Tibial nerve (tissue), 4 donors: ENCODE measurements around the gene RBM20. TPM values are rescaled to one million over a fixed set of nuclear protein-coding genes. Genes with fewer than 3 reads are reported as not detected.
"Not testable (repeated sequence)": the region's sequence is repeated elsewhere in the genome, so short reads cannot be mapped to it uniquely, and the experiment has no call there.

ENCODE experiments used
- DNase-seq, 2 donors: peaks; one replicate each; pipeline ENCODE4 v3.0.0-alpha.2; 2019; ENCODE audit warnings: low spot score in 2 of 2
- H3K27ac ChIP-seq, 4 donors: fragments of 200-600 bp; sonication (generic) in 3 of 4; one replicate each; pipeline ENCODE4 v1.5.1; 2017 to 2019; ENCODE audit warnings: mild to moderate bottlenecking in 1 of 4
- H3K27me3 ChIP-seq, 2 donors: fragments of 200-600 bp; sonication (generic) in 1 of 2; one replicate each; pipeline versions ENCODE4 v1.5.1 to v1.6.0; 2017 to 2019
- H3K36me3 ChIP-seq, 3 donors: fragments of 200-600 bp; sonication (generic); one replicate each; pipeline ENCODE4 v1.5.1; 2018 to 2019
- H3K4me1 ChIP-seq, 4 donors: fragments of 200-600 bp; sonication (generic) in 3 of 4; one replicate each; pipeline ENCODE4 v1.5.1; 2017 to 2019
- H3K4me3 ChIP-seq, 4 donors: fragments of 200-600 bp; sonication (generic) in 3 of 4; one replicate each; pipeline ENCODE4 v1.5.1; 2017 to 2019; ENCODE audit warnings: mild to moderate bottlenecking in 1 of 4, moderate library complexity in 1 of 4
- H3K9me3 ChIP-seq, 4 donors: fragments of 200-600 bp; sonication (generic) in 3 of 4; one replicate each; pipeline ENCODE4 v1.5.1; 2017 to 2019
- EP300 ChIP-seq, 2 donors: sonication (generic); formaldehyde crosslinking; IDR thresholded peaks; one replicate each; pipeline ENCODE4 v1.6.1; 2017; ENCODE audit warnings: antibody characterized with exemption in 2 of 2, mild to moderate bottlenecking in 1 of 2
- POLR2A ChIP-seq, 2 donors: fragments of 450-650 bp; IDR thresholded peaks; one replicate each; pipeline ENCODE4 v1.6.1; 2017; ENCODE audit warnings: antibody characterized with exemption in 2 of 2, mild to moderate bottlenecking in 2 of 2, moderate library complexity in 2 of 2
- WGBS, 2 donors: methylation state at CpG; one replicate each; pipeline ENCODE4 v1.1.5; 2018; 5-methylcytosine and 5-hydroxymethylcytosine counted together
- total RNA-seq, 4 donors: library from RNA; depleted of rRNA; stranded (reverse); fragments of >200 nt; gene quantifications; one replicate each; pipeline ENCODE4 v1.1.0, GENCODE V29; 2016
- TF ChIP-seq, protein P1 (sequence below), 5 experiments: fragments of 200-600 bp in 3 of 5; fragments of 450-650 bp in 2 of 5; sonication (generic) in 3 of 5; IDR thresholded peaks; one replicate each; pipeline ENCODE4 v1.5.1; 2016 to 2019; ENCODE audit warnings: antibody characterized with exemption in 5 of 5, mild to moderate bottlenecking in 3 of 5, moderate library complexity in 2 of 5

The RBM20 gene
- total RNA-seq, 4 donors from 2014 or later, result 1.3 to 8.7 (median 2.7) TPM

DNA sequence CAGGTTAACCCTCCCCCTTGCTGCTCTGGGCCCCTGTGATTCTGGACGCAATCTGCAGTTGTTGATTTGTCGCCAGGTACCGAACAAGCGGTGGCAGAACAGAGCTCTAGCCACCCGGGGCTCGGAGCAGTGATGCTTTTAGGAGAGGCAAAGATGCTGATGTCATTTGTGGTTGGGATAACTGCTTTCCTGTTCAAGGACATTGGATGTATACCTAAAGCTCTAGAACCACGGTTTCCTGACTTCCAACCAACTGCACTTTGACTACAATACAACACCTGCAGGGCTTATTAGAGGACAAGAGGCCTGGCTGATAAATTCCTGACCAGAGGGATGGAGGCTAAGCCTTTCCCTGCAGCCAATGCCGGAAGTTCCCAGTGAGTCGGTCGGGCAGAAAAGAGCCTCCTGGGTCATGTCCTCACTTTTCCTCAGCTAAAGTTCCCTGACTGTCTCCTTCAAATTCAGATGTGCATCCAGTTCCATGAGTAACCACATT lies 6.5 kb upstream of the RBM20 start:
- peaks cover 0 to 7% (median 0%) of the 10 kb centered on the region in 4 donors for H3K4me1 ChIP-seq
- no peak for TF ChIP-seq EP300 (IDR thresholded peaks at IDR 0.05)
- TF ChIP-seq, protein P1, sequence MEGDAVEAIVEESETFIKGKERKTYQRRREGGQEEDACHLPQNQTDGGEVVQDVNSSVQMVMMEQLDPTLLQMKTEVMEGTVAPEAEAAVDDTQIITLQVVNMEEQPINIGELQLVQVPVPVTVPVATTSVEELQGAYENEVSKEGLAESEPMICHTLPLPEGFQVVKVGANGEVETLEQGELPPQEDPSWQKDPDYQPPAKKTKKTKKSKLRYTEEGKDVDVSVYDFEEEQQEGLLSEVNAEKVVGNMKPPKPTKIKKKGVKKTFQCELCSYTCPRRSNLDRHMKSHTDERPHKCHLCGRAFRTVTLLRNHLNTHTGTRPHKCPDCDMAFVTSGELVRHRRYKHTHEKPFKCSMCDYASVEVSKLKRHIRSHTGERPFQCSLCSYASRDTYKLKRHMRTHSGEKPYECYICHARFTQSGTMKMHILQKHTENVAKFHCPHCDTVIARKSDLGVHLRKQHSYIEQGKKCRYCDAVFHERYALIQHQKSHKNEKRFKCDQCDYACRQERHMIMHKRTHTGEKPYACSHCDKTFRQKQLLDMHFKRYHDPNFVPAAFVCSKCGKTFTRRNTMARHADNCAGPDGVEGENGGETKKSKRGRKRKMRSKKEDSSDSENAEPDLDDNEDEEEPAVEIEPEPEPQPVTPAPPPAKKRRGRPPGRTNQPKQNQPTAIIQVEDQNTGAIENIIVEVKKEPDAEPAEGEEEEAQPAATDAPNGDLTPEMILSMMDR (IDR thresholded peaks at IDR 0.05), result no peak
- TF ChIP-seq POLR2A (IDR thresholded peaks at IDR 0.05), result no peak
- 37 to 43% methylated on average over 10 of the region's 10 CpGs for WGBS, 2 donors
- H3K27me3 ChIP-seq, result peaks cover 0 to 10% of the 10 kb centered on the region in 2 donors
- H3K9me3 ChIP-seq, result no peaks in the 10 kb centered on the region
- no peak for DNase-seq
- H3K27ac ChIP-seq, result no peak overlapping the region
- H3K36me3 ChIP-seq, result no peaks in the 10 kb centered on the region
- no peak overlapping the region for H3K4me3 ChIP-seq

DNA sequence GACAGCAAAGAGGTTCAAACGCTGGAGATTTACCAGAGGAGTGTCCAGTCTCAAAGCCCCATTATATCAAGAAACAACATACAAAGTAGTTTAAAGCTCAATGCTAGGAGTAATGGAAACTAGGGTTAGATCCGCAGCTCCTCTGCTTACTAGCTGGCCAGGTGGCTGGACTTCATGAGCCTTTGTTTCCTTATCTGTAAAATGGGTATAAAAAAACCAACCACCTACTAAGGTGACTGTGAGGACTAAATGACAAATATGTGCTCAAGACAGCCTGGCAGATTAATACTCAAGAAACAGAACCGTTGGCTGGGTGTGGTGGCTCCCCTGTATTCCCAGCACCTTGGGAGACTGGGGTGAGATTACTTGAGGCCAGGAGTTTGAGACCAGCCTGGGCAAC lies 5.8 kb upstream of the RBM20 start:
- 83 to 88% methylated on average over 3 of the region's 3 CpGs for WGBS, 2 donors
- Histone ChIP-seq H3K4me3 (no peak overlapping the region), H3K4me1 (peaks cover 0 to 12% (median 5%) of the 10 kb centered on the region in 4 donors), H3K27ac (no peak overlapping the region), H3K27me3 (peaks cover 0 to 17% of the 10 kb centered on the region in 2 donors), H3K9me3 (no peaks in the 10 kb centered on the region), H3K36me3 (no peaks in the 10 kb centered on the region)
- TF ChIP-seq POLR2A (IDR thresholded peaks at IDR 0.05) (no peak), EP300 (IDR thresholded peaks at IDR 0.05) (no peak)
- TF ChIP-seq, protein P1 (IDR thresholded peaks at IDR 0.05), result no peak
- no peak for DNase-seq

DNA sequence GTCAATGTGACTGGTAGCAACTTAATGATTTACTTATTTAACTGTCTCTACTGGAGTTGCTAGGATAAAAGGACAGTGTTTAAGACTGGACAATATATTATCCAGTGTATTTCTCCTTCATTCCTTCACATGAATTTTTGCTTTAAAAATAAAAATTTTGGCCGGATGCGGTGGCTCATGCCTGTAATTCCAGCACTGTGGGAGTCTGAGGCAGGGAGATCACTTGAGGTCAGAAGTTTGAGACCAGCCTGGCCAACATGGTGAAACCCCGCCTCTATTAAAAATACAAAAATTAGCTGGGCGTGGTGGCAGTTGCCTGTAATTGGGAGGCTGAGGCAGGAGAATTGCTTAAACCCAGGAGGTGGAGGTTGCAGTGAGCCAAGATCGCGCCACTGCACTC lies 5.1 kb upstream of the RBM20 start:
- DNase-seq, H3K9me3 ChIP-seq, H3K4me3 ChIP-seq, H3K27ac ChIP-seq, H3K36me3 ChIP-seq: not testable (repeated sequence)
- peaks cover 0 to 19% (median 12%) of the 10 kb centered on the region in 4 donors for H3K4me1 ChIP-seq
- peaks cover 0 to 24% of the 10 kb centered on the region in 2 donors for H3K27me3 ChIP-seq
- WGBS, 2 donors, result 89 to 91% methylated on average over 6 of the region's 6 CpGs

DNA sequence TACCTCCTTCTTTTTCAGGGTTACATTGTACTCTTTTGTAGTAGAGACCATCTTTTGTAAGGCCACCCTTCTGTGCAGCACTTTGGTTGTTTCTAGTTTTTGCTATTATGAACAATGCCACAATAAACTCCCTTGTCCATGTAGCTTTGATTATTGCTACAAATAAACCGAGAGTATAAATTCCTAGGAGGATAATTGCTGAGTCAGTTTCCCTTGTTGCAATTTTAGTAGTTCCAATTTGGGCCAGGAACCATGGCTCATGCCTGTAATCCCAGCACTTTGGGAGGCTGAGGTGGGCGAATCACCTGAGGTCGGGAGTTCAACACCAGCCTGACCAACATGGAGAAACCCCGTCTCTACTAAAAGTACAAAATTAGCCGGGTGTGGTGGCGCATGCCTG lies 4.3 kb upstream of the RBM20 start:
- H3K36me3 ChIP-seq, DNase-seq, H3K27ac ChIP-seq, H3K4me3 ChIP-seq, H3K9me3 ChIP-seq: not testable (repeated sequence)
- Histone ChIP-seq H3K27me3 (peaks cover 0 to 32% of the 10 kb centered on the region in 2 donors), H3K4me1 (peaks cover 0 to 27% (median 18%) of the 10 kb centered on the region in 4 donors)
- WGBS, 2 donors, result 92 to 93% methylated on average over 6 of the region's 6 CpGs

DNA sequence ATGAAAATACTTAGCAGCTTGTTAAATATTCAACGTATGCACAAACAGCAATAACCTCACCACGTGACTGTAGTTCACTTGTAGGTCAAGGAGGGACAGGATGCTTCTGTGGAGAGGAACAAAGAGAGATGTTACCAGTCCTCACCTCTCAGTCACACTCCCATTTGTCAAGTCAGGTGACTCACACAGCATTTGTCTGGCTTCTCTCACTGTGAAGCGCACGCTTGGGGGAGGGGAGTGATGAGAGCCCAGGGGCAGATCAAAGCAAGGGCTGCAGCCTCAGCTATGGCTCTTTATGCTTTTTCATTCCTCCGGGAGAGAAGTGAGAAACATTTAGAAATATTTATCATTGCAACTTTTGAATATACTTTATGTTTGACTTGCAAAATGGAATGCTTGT lies 2.9 kb upstream of the RBM20 start:
- no peak overlapping the region for H3K27ac ChIP-seq

DNA sequence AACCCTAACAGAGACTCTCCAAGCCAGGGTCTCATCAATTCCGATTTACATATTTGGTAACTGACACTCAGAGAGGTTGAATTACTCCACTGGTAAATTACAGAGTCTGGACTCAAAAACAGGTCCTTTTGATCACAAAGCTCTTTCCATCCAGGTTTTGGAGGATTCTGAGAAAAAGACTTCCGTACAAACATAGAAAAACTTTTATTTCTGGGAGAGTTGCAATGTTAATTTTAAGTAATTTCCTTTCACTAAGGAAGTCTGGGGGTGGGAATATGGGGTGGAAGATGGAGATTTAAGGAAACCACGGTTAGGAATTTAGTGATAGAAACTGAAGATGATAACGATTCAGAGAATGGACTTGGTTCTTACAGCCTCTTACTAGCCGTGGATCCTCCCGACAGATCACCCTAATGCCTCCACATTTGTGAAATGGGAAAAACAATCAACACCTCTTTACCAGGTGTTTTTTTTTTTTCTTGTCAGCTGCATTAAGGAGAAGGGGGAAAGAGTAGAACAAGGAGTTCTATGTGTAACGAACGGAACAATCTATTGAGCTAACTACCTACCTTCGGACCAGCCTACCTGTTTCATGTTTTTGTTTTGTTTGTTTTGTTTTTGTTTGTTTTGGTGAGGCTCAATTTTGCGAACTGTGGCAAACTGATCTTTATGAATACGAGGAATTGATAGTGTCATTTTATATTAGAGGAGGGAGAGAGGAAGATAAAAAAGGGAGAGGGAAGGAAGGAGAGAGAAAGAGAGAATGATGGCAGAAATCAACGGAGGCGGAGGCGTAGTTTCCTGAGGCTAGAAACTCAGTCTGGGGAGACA lies 1.7 kb upstream of the RBM20 start:
- 47 to 50% methylated on average over 14 of the region's 14 CpGs for WGBS, 2 donors
- H3K27ac ChIP-seq, result no peak overlapping the region
- no peak overlapping the region for H3K4me3 ChIP-seq
- DNase-seq, result no peak
- TF ChIP-seq POLR2A (IDR thresholded peaks at IDR 0.05) (no peak), EP300 (IDR thresholded peaks at IDR 0.05) (no peak)
- TF ChIP-seq, protein P1 (IDR thresholded peaks at IDR 0.05), result no peak
- peaks cover 0 to 58% of the 10 kb centered on the region in 2 donors for H3K27me3 ChIP-seq
- peaks cover 0 to 25% (median 18%) of the 10 kb centered on the region in 4 donors for H3K4me1 ChIP-seq
- H3K36me3 ChIP-seq, result no peaks in the 10 kb centered on the region
- no peaks in the 10 kb centered on the region for H3K9me3 ChIP-seq

More for the DNA sequence above, 2.9 kb upstream of the RBM20 start:
- H3K4me1 ChIP-seq, result peaks cover 0 to 30% (median 18%) of the 10 kb centered on the region in 4 donors
- TF ChIP-seq POLR2A (IDR thresholded peaks at IDR 0.05), result no peak
- DNase-seq, result no peak
- 45% methylated on average over 5 of the region's 5 CpGs for WGBS, 2 donors
- H3K9me3 ChIP-seq, result no peaks in the 10 kb centered on the region
- H3K4me3 ChIP-seq, result no peak overlapping the region
- H3K27me3 ChIP-seq, result peaks cover 0 to 46% of the 10 kb centered on the region in 2 donors
- no peaks in the 10 kb centered on the region for H3K36me3 ChIP-seq
